HG03103 (cell line): ENCODE results near the gene GSAP.
"Not testable (repeated sequence)": the region's sequence is repeated elsewhere in the genome, so short reads cannot be mapped to it uniquely, and the experiment has no call there.

Source experiments
- ATAC-seq: cut with Tn5 transposase; IDR thresholded peaks from one replicate; pipeline ENCODE4 v1.9.1; 2021; ENCODE audit warnings: low read depth; ENCODE audit not compliant: unreplicated experiment

The GSAP gene

DNA sequence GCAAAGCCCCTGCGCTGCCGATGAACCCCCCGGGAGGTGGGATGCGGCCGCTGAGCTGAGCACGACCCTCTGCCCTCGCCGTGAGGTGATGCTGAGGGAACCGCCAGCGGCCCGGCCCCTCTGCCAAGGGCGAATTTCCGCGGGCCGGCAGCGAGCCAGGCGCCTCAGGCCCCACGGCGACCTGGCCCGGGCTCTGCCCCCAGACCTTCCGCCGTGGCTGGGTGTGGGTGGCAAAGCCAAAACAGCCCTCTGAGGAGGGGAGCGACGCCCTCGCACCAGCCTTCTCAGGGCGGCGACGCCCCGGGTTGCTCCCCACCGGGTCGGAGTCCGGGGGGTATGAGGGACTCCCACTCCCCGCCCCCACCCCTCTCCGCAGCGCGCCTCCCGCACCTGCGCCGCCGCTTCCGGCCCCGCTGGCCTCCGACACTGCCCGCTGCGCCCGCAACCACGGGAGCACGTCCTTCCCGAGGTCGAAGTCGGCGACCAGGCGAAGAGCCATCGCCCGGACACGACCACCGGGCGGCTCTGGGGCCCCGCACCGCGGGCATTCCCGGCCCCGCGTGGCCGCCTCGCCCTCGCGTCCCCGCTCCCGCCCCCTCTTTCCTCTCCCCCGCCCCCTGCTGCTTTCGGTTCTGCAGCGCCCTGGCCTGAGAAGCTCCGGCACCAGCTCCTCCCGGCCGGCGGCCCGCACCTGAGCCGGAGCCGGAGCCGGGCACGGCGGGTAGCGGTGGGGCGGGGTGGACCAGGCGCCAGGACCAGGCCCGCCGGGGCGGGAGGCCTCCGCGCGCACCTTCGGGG is at the start of gene GSAP:
TSS of gene GSAP (minus strand) at position 527 of the 798 bp plus-strand sequence. CDS start at position 499, 28 bp downstream.
- ATAC-seq = peak; percentile 48

DNA sequence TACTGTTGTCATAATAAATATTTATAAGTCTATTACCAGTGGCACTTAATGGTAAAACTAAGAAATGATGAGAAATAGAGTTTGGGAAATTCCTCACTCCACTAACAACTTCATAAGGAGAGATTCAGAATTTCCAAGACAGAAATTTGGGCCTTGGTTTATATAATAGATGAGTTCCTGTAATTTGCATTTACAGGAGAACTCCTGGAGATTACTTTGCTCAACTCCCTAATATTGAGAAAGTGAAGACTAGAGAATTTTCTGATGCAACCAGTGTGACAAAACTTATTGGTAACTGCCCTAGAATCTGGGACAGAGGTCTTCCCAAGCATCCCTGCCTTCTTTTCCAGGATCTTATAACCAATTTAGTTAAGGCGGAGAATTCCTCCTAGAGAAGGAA is 49.1 kb upstream of the GSAP start:
- no peak for ATAC-seq

DNA sequence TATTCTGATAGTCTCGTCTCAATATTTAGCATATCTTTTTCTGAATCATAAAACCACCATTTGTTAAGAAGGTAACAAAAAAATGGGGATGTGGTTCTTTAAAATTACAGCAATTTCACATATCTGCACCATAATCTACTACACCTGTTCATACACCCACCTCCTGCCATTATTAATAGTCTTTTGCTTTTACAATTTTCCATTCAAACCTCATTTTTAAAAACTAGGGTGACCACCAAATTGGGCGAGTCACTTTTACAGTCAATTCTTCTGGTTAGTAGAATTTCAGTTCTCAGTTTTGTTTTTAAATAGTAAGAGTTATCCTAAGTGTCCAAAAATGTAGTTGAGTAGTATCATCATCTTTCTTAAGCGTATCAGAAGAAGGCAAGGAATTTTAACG is 48.4 kb upstream of the GSAP start:
- peak; percentile 55 for ATAC-seq

GRCh38 chr7:77463632-77464031 is 47.5 kb upstream of the GSAP start:
- ATAC-seq = peak; percentile 64

- ATAC-seq = no peak
These were observed 45.7 kb upstream of the GSAP start for GRCh38 chr7:77461842-77462241.

GRCh38 chr7:77461246-77461645 is 45.1 kb upstream of the GSAP start:
- no peak for ATAC-seq

DNA sequence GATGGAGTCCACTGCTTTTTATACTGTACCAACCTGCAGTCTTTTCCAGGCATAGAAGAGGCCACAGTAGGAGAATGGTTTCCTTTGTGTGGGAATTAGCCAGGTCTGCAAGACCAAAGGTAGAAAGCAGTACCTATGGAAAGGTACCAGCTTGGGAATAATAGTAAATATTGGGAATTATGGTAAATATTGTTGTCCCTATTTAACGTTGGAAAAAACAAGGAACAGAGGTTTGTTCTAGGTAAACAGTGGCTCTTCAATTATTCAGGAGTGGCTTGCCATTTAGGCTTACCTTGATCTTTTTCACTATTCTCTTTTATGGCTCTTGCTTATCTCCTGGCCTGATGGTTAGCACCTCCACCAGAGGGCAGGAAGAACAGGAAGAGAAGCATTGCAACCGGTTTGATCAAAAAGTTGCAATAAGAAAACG is 43.9 kb upstream of the GSAP start:
- no peak for ATAC-seq

GRCh38 chr7:77459311-77459726 is 43.2 kb upstream of the GSAP start:
- ATAC-seq = no peak

GRCh38 chr7:77458786-77459185 is 42.6 kb upstream of the GSAP start:
- ATAC-seq = no peak

GRCh38 chr7:77457779-77458178 is 41.6 kb upstream of the GSAP start:
- no peak for ATAC-seq

DNA sequence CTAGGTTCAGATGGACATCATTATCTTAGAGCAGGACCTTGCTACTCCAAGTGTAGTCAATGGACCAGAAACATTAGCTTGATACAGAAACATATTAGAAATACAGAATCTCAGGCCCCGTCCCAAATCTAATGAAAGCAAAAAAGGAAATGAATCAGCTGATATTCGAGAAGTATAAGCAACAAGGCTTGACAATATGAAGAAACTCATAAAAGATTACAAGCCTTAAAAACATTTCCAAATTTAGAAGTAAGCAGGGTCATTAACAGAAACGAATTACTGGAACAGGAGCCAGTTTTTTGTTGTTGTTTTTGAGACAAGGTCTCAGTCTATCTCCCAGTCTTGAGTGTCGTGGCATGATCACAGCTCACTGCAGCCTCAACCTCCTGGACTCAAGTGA is 40.5 kb upstream of the GSAP start:
- no peak for ATAC-seq

DNA sequence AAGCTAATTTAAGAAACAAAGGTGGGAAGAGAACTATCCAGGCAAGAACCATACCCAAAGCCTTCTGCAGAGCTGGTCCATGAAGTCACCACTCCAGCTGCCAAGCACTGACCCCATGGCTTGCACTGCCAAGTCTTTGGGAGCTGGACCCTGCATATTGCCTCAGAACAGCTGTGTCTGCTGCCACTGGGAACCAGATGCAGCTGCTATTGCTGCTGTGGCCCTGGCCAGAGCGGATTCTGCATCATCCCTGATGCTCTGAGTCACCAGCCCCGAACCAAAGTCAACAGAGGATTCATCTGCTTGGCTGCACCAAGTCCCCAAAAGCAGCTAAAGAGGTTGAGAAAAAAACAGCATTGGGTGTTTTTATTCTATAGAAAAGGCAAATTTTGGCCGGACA is 39.2 kb upstream of the GSAP start:
- no peak for ATAC-seq

- ATAC-seq = no peak
These were observed 38.7 kb upstream of the GSAP start for GRCh38 chr7:77454802-77455201.

DNA sequence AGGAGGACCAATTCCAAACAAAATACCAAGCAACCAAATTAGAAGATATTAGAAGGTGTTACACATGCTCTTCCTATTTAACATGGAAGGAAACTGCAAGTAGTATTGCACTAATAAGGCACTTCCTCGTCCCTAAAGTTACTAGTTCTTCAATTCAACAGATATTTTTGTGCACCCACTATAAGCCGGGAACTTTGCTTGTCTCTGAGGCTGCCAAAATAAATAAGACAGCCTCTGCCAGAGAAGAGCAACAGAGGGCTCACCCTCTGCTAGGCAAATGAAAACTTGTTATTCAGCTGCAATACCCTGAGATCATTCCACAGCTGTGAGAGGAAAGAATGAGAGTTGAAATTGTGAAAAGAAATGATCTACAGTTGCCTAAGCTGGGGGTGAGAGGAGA is 37.4 kb upstream of the GSAP start:
- no peak for ATAC-seq

DNA sequence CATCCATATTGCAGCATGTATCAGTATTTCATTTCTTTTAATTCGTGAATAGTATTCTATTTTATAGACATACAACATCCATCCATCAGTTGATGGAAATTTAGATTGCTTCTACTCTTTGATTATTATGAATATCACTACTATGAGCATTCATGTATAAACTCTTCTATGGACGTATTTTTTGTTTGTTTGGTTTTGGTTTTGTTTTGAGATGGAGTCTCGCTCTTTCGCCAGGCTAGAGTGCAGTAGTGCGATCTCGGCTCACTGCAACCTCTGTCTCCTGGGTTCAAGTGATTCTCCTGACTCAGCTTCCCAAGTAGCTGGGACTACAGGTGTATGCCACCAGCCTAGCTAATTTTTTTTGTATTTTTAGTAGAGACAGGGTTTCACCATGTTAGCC is 35.8 kb upstream of the GSAP start:
- not testable (repeated sequence) for ATAC-seq

- ATAC-seq = no peak
These were observed 34.5 kb upstream of the GSAP start for GRCh38 chr7:77450613-77451012.

DNA sequence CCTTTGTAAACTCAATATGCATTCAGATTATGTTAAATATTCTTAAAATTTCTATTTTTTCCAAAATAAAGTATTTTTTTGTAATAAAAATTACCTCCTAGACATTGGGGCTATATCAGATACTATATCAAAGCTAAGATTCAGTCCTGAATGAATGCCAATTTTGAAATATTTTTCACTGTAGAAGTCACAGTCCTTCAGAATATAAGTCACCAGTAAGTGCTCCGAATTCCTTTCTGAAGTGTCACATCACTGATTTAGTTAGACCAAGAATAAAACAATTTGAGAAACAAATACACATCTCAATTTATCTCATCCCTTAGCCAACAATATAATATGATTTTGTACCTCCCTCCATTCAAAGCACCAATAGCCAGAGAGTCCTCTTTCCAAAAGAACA is 33.9 kb upstream of the GSAP start:
- ATAC-seq = no peak

GRCh38 chr7:77447616-77448015 is 31.5 kb upstream of the GSAP start:
- no peak for ATAC-seq

DNA sequence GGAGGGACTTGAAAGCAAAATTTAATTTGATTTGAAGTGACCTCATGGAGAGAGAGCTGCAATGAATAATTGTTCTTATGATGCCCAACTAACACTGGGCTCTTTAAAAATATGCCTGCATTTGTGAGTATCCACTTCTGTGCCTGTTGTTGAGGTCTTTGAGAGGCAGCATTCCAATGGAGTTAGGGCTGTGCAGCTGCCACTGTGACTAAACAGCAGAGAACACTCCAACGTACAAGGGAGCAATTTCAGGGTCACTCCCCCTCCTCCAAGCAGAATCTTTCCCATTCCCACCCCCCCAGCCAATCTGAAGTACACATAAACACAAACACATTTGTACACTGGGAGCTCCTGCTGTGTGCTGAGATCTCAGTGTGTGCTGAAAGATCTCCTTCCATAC is 28.0 kb upstream of the GSAP start:
- no peak for ATAC-seq

- ATAC-seq = no peak
These were observed 26.9 kb upstream of the GSAP start for GRCh38 chr7:77443042-77443441.

GRCh38 chr7:77442636-77443035 is 26.5 kb upstream of the GSAP start:
- ATAC-seq = no peak

DNA sequence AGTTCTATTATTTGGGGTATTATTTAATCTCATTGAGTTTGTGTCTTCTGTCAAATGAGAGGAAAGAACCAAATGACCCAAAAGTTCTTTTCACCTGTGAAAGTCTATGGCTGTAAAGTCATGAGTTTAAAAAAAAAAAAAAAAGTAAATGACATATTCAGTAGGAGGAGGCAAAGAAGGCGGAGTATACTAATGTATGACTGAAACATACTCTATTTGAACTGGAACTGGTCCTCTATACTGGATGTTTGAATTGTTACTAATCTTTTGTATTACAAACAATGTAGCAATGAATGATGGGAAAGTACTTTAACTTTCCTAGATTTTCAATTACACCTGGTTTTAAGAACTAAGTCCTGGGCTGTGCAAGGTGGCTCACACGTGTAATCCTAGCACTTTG is 24.9 kb upstream of the GSAP start:
- ATAC-seq = no peak

DNA sequence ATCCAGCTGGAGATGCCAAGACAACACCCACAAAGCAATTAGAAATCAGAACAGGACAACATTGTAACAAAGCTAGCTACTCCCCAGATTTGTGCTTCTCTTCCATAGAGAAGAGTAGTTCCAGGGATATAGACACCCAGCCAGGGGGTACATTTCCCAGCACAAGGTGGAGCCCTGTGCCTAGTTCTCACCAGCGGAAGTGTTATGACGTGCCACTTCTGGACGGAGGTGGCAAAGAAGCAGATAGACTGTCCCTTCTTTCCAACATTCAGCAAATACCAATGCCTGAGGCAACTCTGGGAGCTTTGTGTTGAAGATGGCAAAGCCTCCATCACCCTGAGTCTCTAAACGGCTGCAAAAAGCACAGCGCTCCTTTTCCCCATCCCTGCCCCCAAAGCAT is 23.4 kb upstream of the GSAP start:
- ATAC-seq = no peak
